GM19397 (cell line): ENCODE data around the gene GREM2.

Experiments
- ATAC-seq: cut with Tn5 transposase; IDR thresholded peaks from one replicate; pipeline ENCODE4 v1.9.1; 2021; ENCODE audit warnings: mild to moderate bottlenecking, moderate library complexity; ENCODE audit not compliant: unreplicated experiment

The GREM2 gene

DNA sequence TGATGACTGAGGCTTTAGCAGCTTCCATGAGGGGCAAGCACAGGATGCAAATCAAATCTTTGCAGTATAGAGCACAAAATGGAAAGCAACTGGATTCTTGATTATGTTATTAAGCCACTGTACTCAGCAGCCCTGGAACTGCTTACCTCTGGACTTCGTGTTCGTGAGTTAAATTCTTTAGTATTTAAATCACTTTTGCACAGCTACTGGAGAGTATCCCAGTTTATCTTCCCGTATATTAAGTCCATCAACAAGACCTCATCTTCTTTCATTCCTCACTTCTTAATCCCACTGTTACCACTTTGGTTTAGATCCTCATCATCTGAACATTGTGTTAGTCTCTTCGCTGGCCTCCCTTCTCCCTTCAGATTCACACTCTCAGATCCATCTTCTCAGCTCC, 108.9 kb downstream of the GREM2 start:
- no peak for ATAC-seq

DNA sequence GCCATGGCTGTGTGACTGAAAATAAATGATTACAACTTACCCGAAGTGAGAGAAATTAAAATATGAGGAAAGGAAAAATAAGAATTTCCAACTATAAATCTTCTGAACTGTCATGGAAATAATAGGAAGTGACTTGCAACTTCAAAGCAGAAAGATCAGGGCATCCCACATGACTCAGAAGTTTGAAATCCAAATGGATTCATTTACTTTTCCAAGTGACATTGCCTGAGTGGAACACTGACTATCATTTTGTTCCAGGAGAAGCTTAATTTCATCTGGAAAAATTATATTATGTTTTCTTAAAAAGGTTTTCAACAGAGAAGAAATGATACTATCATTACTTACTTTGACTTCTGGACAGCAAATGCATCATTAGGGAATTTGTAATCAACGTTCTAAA, 110.8 kb downstream of the GREM2 start:
- ATAC-seq: no peak

DNA sequence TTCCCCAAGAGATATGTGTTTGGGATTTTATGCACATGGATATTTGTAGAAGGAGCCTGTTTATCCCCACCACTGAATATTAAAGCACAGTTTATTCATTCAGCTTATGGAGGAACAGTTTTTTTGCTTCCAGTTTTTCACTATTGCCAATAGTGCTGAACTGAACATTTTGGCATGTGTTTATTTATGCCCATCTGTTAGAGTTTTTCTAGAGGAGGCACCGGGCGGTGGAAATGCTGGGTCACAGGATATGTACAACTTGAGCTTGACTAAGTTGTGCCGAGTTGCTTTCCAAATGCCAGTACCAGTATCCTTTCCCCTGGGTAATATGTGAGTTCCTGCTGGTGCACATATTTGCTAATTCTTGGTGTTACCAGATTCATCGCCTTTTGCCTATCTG, 111.3 kb downstream of the GREM2 start:
- ATAC-seq: no peak

DNA sequence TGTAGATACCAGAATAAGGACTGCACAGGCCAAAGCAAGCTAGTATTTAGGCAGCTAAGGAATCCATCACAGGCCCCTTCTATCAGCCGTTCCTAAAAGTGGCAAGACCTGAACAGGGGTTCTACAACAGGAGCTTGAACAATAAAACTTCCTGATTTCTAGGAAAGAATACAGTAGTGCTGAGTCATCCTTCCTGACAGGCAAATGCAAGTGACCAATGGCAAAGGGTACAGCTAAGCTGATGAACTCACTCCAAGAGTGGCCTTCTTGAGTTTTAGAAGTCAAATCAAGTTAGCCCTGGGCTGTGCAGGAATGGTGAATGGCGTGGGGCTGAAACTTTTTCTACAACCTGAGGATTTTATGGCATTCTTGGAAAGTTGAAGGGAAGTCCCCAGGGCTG, 112.9 kb downstream of the GREM2 start:
- ATAC-seq: no peak

DNA sequence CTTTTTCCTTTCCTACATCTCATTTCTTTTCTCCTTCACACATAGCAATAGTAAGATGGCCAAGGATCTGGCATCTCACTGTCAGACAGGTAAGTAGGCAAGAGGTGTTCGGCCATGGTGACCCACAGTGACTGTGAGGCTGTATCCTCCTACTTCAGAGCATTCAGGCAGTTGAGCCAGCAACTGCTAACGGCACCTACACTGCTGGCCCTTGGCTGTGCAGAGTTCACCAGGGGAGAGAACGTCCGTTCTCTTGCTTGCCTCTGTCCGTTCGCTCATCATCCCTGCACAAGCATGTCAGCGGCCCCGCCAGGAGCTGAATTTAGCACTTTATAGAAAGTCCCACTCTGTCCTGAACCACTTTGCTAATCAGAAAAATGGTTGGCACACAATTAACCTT, 113.6 kb downstream of the GREM2 start:
- ATAC-seq: no peak

DNA sequence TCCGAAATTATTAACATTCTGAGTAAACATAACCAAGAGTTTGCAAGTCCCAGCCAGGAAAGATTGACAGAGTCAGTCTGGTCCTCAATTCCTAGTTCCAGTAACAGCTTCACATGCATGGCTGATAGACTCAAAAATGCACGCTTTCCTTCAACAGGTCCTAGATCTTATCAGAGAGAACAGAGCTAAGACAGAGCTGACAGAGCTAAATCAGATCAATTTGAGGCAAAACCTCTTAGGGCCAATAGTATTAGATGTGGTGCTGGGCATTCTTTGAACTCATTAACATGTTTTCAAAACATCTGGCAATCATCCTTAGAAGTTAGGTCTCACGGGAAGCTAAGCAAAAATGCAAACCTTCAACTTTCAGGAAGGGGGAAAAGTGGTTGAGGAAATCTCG, 114.0 kb downstream of the GREM2 start:
- no peak for ATAC-seq

DNA sequence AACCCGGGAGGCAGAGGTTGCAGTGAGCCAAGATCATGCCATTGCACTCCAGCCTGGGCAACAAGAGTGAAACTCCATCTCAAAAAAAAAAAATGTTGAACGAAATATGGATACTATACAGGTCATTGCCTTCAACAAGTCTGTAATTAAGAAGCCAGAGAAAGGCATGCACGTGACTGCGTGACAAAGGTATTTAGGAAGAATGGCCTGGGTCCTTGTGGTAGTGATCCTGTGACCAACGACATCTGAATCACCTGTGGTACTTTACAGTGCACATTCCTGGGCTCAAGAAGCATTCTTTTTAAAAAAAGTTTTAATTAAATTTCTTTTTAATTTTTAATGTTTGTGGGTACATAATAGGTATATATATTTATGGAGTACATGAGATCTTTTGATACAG, 115.0 kb downstream of the GREM2 start:
- ATAC-seq: no peak

DNA sequence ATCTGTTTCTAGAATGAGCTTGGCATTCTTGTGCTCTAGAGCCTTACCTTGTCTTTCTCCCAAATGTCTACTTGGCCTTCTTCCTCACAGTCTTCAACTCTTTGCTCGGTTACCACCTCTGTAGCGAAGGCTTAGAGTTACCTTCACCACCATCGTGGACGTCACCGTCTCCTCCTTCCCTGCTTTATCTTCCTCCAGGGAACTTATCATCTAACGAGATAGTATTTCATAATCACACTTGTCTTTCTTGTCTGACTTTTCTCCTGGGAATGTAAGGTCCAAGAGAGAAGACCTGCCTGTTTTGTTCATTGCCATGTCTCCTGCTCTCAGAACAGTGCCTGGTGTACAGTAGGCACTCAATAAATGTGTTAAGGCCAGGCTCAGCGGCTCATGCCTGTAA, 115.6 kb downstream of the GREM2 start:
- no peak for ATAC-seq

DNA sequence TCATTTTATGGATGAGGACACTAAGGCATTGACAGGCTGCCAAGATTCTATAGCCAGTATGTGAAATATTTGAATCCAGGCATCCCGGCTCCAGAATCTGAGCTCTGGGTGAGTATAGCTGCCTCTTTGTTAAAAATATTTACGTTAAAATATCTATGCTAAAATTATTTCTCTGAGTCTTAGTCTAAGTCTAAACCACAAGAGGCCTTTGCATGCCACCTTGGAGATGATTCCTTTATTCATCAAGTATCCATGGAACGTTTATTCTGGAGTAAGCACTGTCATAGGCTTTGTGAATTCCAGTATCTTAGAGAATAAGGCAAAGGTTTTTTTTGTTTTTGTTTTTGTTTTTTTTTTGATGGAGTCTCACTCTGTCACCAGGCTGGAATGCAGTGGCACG, 116.4 kb downstream of the GREM2 start:
- no peak for ATAC-seq

DNA sequence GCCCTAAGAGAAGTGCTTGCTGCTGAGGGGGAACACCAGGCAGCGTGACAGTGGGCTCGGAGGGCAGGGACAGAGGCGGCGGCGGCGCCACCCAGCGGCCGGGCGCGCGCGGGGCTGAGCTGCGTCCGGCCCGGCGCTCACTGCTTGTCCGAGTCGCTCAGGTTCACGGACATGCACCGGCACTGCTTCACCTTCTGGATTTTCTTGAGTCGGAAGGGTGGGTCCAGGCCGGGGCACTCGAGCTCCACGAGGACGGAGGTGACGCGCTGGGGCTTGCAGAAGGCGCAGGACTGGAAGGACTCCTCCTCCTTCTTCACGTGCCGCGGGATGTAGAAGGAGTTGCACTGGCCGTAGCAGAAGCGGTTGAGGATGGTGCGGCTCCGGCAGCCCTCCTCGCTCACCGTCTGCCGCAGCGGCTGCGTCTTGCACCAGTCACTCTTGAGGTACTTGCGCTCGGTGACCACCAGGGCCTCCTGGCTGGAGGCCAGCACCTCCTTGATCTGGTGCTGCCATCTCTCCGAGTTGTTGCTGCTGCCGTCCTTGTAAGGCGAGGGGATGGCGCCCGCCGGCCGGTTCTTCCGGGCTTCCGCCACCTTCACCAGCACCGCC, 119.0 kb downstream of the GREM2 start:
- no peak for ATAC-seq

DNA sequence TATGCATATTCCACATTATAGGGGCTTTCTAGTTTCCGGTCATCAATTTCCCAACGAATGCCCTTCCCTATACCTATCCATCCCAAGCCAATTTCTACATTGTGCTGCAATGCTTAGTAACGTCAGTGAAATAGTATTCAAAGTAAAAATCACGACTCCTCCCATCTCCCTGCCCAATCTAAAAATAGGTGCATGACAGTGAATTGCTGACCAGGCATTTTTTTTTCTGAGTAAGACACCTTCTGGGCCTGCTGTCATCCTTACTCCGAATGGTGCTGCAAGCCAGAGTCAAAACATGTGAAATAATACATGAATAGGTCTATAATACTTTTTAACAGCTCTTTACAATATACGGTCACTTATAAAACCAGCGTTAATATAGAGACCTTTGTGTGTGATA, 120.2 kb downstream of the GREM2 start:
- no peak for ATAC-seq

DNA sequence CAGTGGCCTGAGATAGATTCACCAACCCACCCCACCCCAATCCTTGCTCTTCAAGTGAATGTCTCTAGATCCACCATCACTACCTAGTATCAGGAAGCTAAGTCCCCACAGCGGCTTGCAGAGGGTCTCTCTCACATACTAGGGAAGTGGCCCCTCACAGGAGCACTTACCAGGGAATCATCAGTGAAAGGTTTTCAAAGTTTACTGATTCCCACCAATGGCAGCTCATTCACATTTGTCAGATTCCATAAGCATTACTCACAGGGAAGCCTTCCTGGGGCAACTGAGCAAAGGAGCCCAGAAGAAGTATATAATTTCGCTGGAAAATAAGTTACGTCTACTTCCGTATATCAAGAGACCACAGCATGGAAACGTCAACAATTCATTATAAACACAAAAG, 120.8 kb downstream of the GREM2 start:
- no peak for ATAC-seq

DNA sequence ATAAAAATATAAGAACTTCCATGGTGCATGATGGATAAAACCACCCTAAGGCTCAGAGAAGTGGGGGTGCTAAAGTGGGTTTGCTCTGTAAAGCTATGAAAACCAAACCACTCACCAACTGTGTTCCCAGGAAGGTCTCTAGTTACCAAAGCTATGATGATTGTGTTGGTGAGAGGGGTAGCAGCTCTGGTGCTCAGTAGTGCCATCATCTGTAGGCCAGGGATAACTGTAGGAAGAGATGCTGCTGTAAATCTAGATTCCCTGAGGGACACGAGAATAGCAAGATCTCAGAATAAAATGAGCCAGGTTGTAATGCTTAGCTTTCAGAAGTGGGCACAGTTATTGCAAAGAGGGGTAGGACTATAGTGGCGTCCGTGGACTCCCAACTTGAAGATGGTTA, 124.5 kb downstream of the GREM2 start:
- no peak for ATAC-seq

DNA sequence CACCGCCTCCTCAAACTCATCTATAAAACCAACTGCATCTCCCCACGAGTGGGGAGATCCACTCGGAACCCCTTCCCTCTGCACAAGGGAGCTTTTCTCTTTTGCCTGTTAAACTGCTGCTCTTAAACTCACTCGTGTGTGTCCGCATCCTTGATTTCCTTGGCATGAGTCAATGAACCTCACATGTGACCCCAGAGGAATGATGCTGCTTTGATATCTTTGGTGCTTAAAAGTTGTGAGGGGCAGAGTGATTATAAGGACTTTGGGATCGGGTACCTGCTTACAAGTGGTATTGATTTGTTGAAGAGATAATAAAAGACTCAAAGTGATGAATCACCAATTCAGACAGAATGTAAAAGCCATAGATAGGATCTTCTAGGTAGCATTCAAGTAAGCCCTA, 125.3 kb downstream of the GREM2 start:
- ATAC-seq: no peak

DNA sequence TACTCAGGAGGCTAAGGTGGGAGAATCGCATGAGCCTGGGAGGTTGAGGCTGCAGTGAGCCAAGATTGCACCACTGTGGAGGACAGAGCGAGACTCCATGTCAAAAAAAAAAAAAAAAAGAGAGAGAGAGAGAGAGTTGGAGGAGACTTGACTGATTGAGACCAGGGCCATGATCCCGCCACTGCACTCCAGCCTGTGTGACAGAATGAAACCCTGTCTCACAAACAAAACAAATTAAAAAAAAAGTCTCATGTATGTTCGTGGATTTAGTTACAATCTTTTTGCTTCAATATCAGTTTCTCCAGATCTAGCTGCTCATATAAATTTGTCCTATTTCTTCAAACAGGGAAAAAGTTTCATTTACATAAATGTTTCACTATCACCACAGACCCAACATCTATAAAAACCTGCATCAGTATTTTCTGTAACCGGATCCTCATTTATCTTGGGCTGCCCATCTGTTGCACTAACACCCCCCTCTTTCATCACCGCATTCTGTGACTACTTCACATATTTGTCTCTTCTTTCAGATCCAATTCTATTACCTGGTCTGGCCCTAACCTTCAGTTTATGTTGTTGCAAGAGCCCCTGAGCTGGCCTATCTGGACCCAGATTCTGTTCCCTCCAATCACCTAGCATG, 127.0 kb downstream of the GREM2 start:
- ATAC-seq: no peak

DNA sequence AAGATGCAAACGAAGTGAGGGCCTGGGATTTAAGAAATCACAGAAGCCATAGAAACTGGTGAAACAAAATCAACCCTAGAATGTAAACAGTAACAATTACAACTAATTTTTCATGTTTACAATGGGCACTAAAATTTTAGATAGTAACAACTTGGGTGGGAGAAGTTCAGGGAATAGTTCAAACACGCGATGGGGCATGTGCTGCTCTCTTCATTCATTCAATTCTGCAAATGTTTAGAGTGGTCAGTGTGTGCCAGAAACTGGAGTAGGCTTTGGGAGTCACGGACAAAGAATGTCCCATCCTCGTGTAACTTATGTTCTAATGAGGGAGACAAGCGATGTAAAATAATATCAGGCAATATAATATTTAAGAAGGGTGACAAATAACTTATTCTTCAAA, 133.4 kb downstream of the GREM2 start:
- no peak for ATAC-seq

DNA sequence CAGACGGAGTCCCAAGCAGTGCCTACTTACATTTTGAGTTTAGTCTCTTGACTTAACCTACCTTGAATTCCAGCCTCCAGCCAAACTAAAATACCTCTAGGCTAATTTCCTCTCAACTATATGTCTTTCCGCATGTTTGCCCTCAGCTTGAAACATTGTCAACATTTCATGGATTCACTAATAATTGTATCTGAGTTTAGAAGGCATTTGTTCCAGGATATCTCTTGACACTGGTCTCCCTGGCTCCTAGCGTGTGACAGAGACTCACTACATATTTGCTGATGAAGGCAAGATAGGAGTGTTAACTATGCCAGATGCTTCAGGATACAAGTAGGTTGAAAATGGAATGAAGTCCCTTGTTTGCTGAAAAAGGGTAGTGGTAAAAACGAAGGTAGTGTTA, 136.1 kb downstream of the GREM2 start:
- no peak for ATAC-seq

DNA sequence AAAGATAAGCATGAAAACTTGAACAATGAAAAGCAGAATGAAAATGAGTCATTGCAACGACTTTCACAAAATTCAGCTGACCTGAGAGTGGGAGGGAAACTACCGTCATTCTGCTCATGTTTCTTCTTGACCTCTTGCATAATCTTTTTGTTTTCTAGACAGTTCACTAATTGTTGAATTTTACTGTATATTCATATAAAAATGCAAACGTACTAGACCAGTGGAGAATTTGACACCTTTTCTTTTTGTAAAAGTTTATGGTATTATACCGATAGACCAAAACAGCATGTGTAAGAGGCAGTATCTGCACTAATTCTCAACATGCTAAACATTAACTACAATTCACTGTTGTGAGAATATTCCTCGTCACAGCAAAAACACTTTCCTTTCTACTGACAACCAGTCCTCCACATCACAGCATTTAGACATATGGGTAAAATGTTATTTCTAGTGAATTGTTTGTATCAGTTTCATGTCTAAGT, 137.8 kb downstream of the GREM2 start:
- ATAC-seq: peak; percentile 63

DNA sequence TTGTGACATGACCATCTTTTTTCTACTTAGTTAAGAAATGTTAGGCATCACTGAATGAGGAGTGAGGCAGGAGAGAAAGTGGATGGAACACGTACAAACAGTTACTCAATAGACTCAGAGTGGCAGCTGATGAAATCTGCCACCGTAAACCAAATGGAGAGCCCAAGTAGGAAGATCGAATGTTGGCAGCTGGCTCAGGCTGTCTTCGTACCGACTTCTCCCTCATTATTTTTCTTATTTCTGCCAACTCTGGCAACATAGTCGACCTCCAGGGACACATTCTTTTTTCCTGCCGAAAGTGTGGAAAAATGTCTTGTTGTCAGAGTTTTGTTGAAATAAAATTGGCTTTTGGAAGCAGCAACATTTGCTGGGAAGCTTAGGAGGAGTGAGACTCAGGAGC, 143.3 kb downstream of the GREM2 start:
- no peak for ATAC-seq

DNA sequence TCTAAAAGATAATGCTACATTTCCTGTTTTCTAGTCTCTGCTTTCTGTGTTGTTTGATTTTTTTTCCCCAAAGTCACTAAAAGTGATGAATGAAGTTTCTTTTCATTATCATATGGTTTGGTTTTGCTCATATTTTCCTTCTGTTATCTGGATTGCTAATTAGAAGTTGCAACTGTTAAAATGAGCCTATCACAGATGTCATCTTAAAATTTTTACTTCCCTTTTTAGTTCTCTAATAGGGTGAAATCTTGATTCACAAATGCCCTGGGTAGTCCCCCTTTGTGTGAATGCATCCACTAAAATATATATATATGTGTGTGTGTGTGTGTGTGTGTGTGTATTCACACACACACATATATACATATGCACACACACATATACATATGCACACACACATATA, 144.1 kb downstream of the GREM2 start:
- no peak for ATAC-seq

DNA sequence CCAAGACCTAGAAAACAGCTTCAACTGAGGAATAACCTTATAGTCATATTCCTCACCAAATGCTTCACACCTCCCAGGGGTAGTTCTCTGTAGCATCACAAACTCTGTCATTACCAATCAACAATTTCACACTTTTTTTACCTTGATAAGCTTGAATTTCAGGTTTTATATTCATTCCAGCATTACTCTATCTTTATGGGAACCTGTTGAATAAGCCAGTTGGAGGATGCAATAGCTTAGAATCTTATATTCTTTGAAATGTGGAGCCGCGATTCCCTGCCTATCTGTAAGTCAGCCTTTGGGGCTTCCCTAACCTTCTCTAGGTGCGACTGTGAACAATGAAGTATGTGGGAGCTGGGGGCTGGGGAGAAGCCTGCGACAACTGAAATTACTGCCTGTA, 145.4 kb downstream of the GREM2 start:
- ATAC-seq: no peak

DNA sequence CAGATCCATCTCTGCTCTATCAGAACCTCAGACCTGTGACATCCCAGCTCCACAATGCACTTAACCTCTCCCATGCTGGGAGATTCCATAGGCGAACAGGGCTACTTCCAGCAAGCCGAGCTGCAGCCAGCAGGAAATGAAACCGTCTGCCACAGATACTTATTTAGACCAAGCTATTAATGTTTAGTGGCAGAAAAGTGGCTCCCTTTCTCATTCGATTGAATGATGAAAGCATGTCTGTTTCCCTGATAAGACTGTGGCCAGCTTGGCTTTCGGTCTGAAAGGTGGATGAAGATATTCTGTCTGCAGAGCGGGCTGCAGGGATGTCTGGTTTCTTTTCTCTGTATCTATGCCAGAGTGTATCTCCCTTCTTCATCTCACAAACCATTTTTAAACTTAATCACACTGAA, 146.4 kb downstream of the GREM2 start:
- no peak for ATAC-seq

DNA sequence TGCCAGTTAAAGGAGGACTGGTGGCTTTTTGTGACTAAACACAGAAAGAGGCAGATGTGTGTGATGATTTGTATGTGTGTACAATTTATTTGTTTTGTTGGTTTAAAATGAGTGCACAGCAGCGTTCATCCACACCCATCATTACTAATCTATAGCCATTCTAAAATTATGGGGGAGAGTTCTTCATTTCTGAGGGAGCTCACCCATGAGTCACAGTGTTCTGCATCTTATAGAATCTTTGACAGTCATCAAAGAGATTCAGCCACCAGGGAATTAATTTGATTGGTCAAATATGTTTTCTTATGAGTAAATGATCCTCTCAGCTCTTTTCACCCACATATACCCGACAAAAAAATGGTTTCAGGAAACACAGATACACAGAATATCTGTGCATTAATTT, 147.9 kb downstream of the GREM2 start:
- no peak for ATAC-seq
